WI38 (cell line): ENCODE measurements around the gene ALG10B.
"Not testable (repeated sequence)": the region's sequence is repeated elsewhere in the genome, so short reads cannot be mapped to it uniquely, and the experiment has no call there.

Experiments
- H3K4me3 ChIP-seq: 2 replicates; pipeline ENCODE4 v1.5.1; 2011; ENCODE audit warnings: low read depth, mild to moderate bottlenecking, control low read depth, low read length
- CTCF ChIP-seq: IDR thresholded peaks from 2 replicates; pipeline ENCODE4 v1.5.1; 2012; ENCODE audit warnings: low read depth, mild to moderate bottlenecking, control low read depth, low read length

ALG10B gene

GRCh38 chr12:38324912-38325311 is 8.3 kb downstream of the ALG10B start:
- no peak for TF ChIP-seq CTCF
- no peak overlapping the region for H3K4me3 ChIP-seq

- no peak for TF ChIP-seq CTCF
Observed at GRCh38 chr12:38327356-38327755, 10.8 kb downstream of the ALG10B start.

DNA sequence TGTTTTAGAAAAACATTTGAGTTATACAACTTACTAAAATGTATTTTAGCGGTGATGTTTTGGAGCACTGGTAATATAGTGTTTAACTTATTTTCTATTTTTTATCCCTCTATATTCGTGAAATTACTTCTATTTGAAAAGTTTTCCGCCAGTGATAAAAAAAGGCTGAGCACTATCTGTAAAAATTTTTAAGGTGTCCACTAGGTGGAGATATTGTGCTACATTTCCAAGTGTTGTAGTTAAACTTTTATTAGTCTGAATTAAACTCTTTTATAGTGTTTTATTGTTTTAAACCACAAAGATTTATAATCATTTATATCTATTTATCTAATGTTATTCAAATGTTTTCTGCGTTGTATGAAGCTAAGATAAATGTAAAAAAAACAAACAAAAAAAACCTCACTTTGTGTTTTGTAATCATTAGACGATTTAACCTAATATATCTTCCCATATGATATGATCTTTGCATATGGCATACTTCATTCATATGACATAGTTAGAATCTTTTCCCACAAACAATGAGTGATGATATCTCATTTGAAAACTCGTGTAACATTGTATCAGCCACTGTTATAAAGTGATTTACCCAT is 11.8 kb downstream of the ALG10B start:
- peak; percentile 33; the same call in 1 of the 2 replicates for TF ChIP-seq CTCF
- no peak overlapping the region for H3K4me3 ChIP-seq

More at GRCh38 chr12:38327356-38327755, 10.8 kb downstream of the ALG10B start:
- no peak overlapping the region for H3K4me3 ChIP-seq

GRCh38 chr12:38330414-38330813 is 13.8 kb downstream of the ALG10B start:
- not testable (repeated sequence) for H3K4me3 ChIP-seq

DNA sequence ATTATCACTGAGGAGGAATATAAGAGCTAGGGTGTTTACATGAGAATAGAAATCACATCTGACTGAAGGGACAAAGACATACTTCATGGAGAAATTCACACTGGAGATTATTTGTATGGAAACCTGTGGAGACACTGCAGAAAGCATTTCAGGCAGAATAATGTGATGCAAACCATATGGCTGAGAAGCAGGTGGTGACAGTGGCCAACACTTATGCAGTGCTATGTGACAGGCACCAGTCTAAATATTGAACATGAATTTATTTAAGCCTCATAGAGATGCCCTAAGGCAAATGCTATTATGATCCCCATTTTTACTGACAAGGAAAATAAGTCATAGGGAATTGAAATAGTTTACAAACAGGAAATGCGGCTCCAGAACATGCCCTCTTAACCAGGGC is 16.2 kb downstream of the ALG10B start:
- H3K4me3 ChIP-seq = no peak overlapping the region
- TF ChIP-seq CTCF = no peak

DNA sequence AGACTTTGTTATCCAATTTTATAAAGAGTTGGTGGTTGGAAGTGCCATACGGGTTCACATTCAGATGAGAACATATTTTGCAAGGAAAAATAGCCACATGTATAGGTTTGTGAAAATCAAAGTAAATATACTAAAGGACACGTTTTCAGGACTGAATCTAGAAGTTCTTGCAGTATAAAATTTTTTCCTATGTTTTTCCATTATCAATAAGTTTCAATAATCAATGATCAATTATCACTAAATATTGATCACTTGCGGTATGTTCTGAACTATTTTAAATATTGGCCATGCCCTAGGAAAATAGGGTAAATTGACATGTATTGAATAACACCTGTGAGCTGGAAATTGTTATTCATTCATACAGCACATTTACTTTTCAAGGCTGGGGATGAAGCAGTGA is 25.9 kb downstream of the ALG10B start:
- TF ChIP-seq CTCF = no peak
- H3K4me3 ChIP-seq = no peak overlapping the region

- H3K4me3 ChIP-seq = not testable (repeated sequence)
Observed at GRCh38 chr12:38343256-38343655, 26.7 kb downstream of the ALG10B start.

GRCh38 chr12:38343916-38344315 is 27.3 kb downstream of the ALG10B start:
- not testable (repeated sequence) for H3K4me3 ChIP-seq

GRCh38 chr12:38350342-38351174 is 34.0 kb downstream of the ALG10B start:
- no peak overlapping the region for H3K4me3 ChIP-seq
- no peak for TF ChIP-seq CTCF

GRCh38 chr12:38351175-38351508 is 34.6 kb downstream of the ALG10B start:
- not testable (repeated sequence) for H3K4me3 ChIP-seq
